Naive B cell (primary cell): Measurements from ENCODE around the gene MICAL3. TPM values are rescaled to one million over a fixed set of nuclear protein-coding genes. Genes with fewer than 3 reads are reported as not detected.
A peak's percentile ranks its signal among the peaks of the same experiment; 100 is the strongest.
"Not testable (repeated sequence)": the region's sequence is repeated elsewhere in the genome, so short reads cannot be mapped to it uniquely, and the experiment has no call there.

Experiments used
- ATAC-seq, 2 donors: fragments of 150-1000 bp; cut with Tn5 transposase; 2 replicates each; pipeline ENCODE4 v1.10.0; 2021; ENCODE audit warnings: low read depth in 2 of 2, mild to moderate bottlenecking in 2 of 2, moderate library complexity in 2 of 2
- DNase-seq: peaks from one replicate; pipeline ENCODE4 v3.0.0; 2022
- H3K27ac Mint-ChIP-seq, 6 donors: one replicate each; pipeline ENCODE4 v1.8.0; 2020 to 2022; ENCODE audit warnings: mild to moderate bottlenecking in 6 of 6, mixed read lengths in 6 of 6, moderate library complexity in 5 of 6, inconsistent platforms in 2 of 6
- H3K27me3 Mint-ChIP-seq, 3 donors: one replicate each; pipeline ENCODE4 v1.8.0; 2021 to 2022; ENCODE audit warnings: mixed read lengths in 3 of 3, mild to moderate bottlenecking in 1 of 3
- H3K36me3 Mint-ChIP-seq, 2 donors: one replicate each; pipeline ENCODE4 v1.8.0; 2020 to 2022; ENCODE audit warnings: mixed read lengths in 2 of 2, inconsistent platforms in 1 of 2, mild to moderate bottlenecking in 1 of 2
- H3K4me1 Mint-ChIP-seq, 3 donors: one replicate each; pipeline ENCODE4 v1.8.0; 2020 to 2022; ENCODE audit warnings: mixed read lengths in 3 of 3, inconsistent platforms in 1 of 3, mild to moderate bottlenecking in 1 of 3, moderate library complexity in 1 of 3
- H3K4me3 Mint-ChIP-seq, 8 donors: one replicate each; pipeline ENCODE4 v1.8.0; 2020 to 2022; ENCODE audit warnings: mild to moderate bottlenecking in 8 of 8, mixed read lengths in 8 of 8, moderate library complexity in 8 of 8, inconsistent platforms in 2 of 8
- H3K9me3 Mint-ChIP-seq, 7 donors: one replicate each; pipeline ENCODE4 v1.8.0; 2020 to 2022; ENCODE audit warnings: mixed read lengths in 7 of 7, mild to moderate bottlenecking in 5 of 7, inconsistent platforms in 2 of 7, moderate library complexity in 1 of 7
- polyA plus RNA-seq, 6 donors: library from polyadenylated mRNA; unstranded; fragments of 300-500 nt; fragmentation: Illumina TruSeq; gene quantifications; one replicate each; pipeline ENCODE4 v1.2.3, GENCODE V29; 2021; ENCODE audit warnings: low read depth in 6 of 6

The MICAL3 gene
- polyA plus RNA-seq, 6 donors from 2014 or later, result 10.9 to 28.0 (median 15.6) TPM

- Mint-ChIP-seq H3K4me1 (peaks cover 25 to 57% (median 38%) of the 10 kb centered on the region in 3 donors), H3K27me3 (no peaks in the 10 kb centered on the region), H3K27ac (peak overlapping the region in 5 of 6 donors; percentile 41 to 90 (median 78)), H3K4me3 (no peak overlapping the region), H3K36me3 (no peaks in the 10 kb centered on the region), H3K9me3 (no peaks in the 10 kb centered on the region)
- no peak for ATAC-seq
- no peak for DNase-seq
Measured at GRCh38 chr22:18013947-18014346, 10.4 kb downstream of the MICAL3 start.

GRCh38 chr22:18013436-18013835 lies 10.9 kb downstream of the MICAL3 start:
- H3K4me3 Mint-ChIP-seq, result no peak overlapping the region
- H3K4me1 Mint-ChIP-seq, result peaks cover 22 to 59% (median 36%) of the 10 kb centered on the region in 3 donors
- no peaks in the 10 kb centered on the region for H3K9me3 Mint-ChIP-seq
- peak overlapping the region in 5 of 6 donors; percentile 41 to 90 (median 78) for H3K27ac Mint-ChIP-seq
- H3K27me3 Mint-ChIP-seq, result no peaks in the 10 kb centered on the region
- ATAC-seq, result no peak
- no peaks in the 10 kb centered on the region for H3K36me3 Mint-ChIP-seq
- DNase-seq, result no peak

- Mint-ChIP-seq H3K36me3 (no peaks in the 10 kb centered on the region), H3K9me3 (no peaks in the 10 kb centered on the region), H3K4me1 (peaks cover 22 to 67% (median 41%) of the 10 kb centered on the region in 3 donors), H3K4me3 (no peak overlapping the region), H3K27me3 (no peaks in the 10 kb centered on the region), H3K27ac (peak overlapping the region in 4 of 6 donors; percentile 58 to 74 (median 64))
- no peak for ATAC-seq
- no peak for DNase-seq
Measured at GRCh38 chr22:18012531-18012930, 11.8 kb downstream of the MICAL3 start.

- no peaks in the 10 kb centered on the region for H3K9me3 Mint-ChIP-seq
- no peaks in the 10 kb centered on the region for H3K27me3 Mint-ChIP-seq
- H3K4me3 Mint-ChIP-seq, result peak overlapping the region; percentile 20 to 86 (median 72)
- ATAC-seq (no peak), DNase-seq (no peak)
- peak overlapping the region; percentile 88 to 98 (median 97) for H3K27ac Mint-ChIP-seq
- H3K36me3 Mint-ChIP-seq, result no peaks in the 10 kb centered on the region
- peaks cover 34 to 81% (median 52%) of the 10 kb centered on the region in 3 donors for H3K4me1 Mint-ChIP-seq
Measured at GRCh38 chr22:18010266-18010665, 14.1 kb downstream of the MICAL3 start.

- H3K36me3 Mint-ChIP-seq, result no peaks in the 10 kb centered on the region
- H3K27me3 Mint-ChIP-seq, result no peaks in the 10 kb centered on the region
- no peaks in the 10 kb centered on the region for H3K9me3 Mint-ChIP-seq
- peaks cover 45 to 80% (median 56%) of the 10 kb centered on the region in 3 donors for H3K4me1 Mint-ChIP-seq
- peak overlapping the region in 4 of 8 donors; percentile 36 to 77 (median 59) for H3K4me3 Mint-ChIP-seq
- ATAC-seq (no peak), DNase-seq (no peak)
- H3K27ac Mint-ChIP-seq, result peak overlapping the region; percentile 41 to 90 (median 84)
Measured at GRCh38 chr22:18008136-18008535, 16.2 kb downstream of the MICAL3 start.

- Mint-ChIP-seq H3K4me1 (peaks cover 46 to 78% (median 61%) of the 10 kb centered on the region in 3 donors), H3K27me3 (no peaks in the 10 kb centered on the region), H3K9me3 (no peaks in the 10 kb centered on the region), H3K36me3 (no peaks in the 10 kb centered on the region), H3K4me3 (peak overlapping the region; percentile 55 to 89 (median 80)), H3K27ac (peak overlapping the region; percentile 84 to 99 (median 96))
- DNase-seq (peak; percentile 77), ATAC-seq (peak; percentile 58 to 63)
Measured at GRCh38 chr22:18005201-18005926, 19.0 kb downstream of the MICAL3 start.

- not testable (repeated sequence) for H3K9me3 Mint-ChIP-seq, DNase-seq, H3K27me3 Mint-ChIP-seq, ATAC-seq, H3K36me3 Mint-ChIP-seq
- Mint-ChIP-seq H3K4me1 (peaks cover 68 to 86% (median 85%) of the 10 kb centered on the region in 3 donors), H3K27ac (peak overlapping the region; percentile 97 to 100 (median 99)), H3K4me3 (peak overlapping the region; percentile 89 to 100 (median 100))
Measured at GRCh38 chr22:18001894-18002315, 22.5 kb downstream of the MICAL3 start.

- Mint-ChIP-seq H3K27ac (peak overlapping the region; percentile 97 to 100 (median 99)), H3K4me1 (peaks cover 67 to 89% (median 86%) of the 10 kb centered on the region in 3 donors), H3K36me3 (no peaks in the 10 kb centered on the region), H3K27me3 (no peaks in the 10 kb centered on the region), H3K4me3 (peak overlapping the region; percentile 89 to 100 (median 100)), H3K9me3 (no peaks in the 10 kb centered on the region)
- DNase-seq (peak; percentile 83), ATAC-seq (peak; percentile 32 to 44)
Measured at GRCh38 chr22:18001040-18001893, 23.1 kb downstream of the MICAL3 start.

- Mint-ChIP-seq H3K27ac (peak overlapping the region; percentile 86 to 99 (median 96)), H3K9me3 (no peaks in the 10 kb centered on the region), H3K4me3 (peak overlapping the region; percentile 89 to 95 (median 92)), H3K36me3 (no peaks in the 10 kb centered on the region), H3K27me3 (no peaks in the 10 kb centered on the region), H3K4me1 (peaks cover 59 to 86% (median 86%) of the 10 kb centered on the region in 3 donors)
- peak; percentile 22 to 35 for ATAC-seq
- peak; percentile 61 for DNase-seq
Measured at GRCh38 chr22:18000441-18001039, 23.8 kb downstream of the MICAL3 start.

- Mint-ChIP-seq H3K4me3 (peak overlapping the region; percentile 89 to 95 (median 92)), H3K36me3 (no peaks in the 10 kb centered on the region), H3K27me3 (no peaks in the 10 kb centered on the region), H3K4me1 (peaks cover 58 to 87% (median 86%) of the 10 kb centered on the region in 3 donors), H3K9me3 (no peaks in the 10 kb centered on the region), H3K27ac (peak overlapping the region; percentile 86 to 99 (median 96))
- DNase-seq (no peak), ATAC-seq (no peak)
Measured at GRCh38 chr22:17999851-18000250, 24.5 kb downstream of the MICAL3 start.

GRCh38 chr22:17998913-17999312 lies 25.4 kb downstream of the MICAL3 start:
- Mint-ChIP-seq H3K4me1 (peaks cover 60 to 89% (median 86%) of the 10 kb centered on the region in 3 donors), H3K36me3 (no peaks in the 10 kb centered on the region), H3K9me3 (no peaks in the 10 kb centered on the region), H3K4me3 (peak overlapping the region; percentile 89 to 95 (median 92)), H3K27me3 (no peaks in the 10 kb centered on the region), H3K27ac (peak overlapping the region in 5 of 6 donors; percentile 86 to 99 (median 97))
- DNase-seq, result no peak
- ATAC-seq, result no peak

- Mint-ChIP-seq H3K27me3 (no peaks in the 10 kb centered on the region), H3K4me1 (peaks cover 59 to 89% (median 85%) of the 10 kb centered on the region in 3 donors), H3K9me3 (no peaks in the 10 kb centered on the region), H3K36me3 (no peaks in the 10 kb centered on the region), H3K27ac (peak overlapping the region; percentile 97 to 99 (median 98)), H3K4me3 (peak overlapping the region; percentile 66 to 95 (median 88))
- no peak for ATAC-seq
- no peak for DNase-seq
Measured at GRCh38 chr22:17997456-17997855, 26.9 kb downstream of the MICAL3 start.

- not testable (repeated sequence) for ATAC-seq, H3K36me3 Mint-ChIP-seq, H3K27me3 Mint-ChIP-seq, DNase-seq, H3K9me3 Mint-ChIP-seq
- H3K27ac Mint-ChIP-seq, result peak overlapping the region; percentile 97 to 99 (median 98)
- peaks cover 65 to 99% (median 92%) of the 10 kb centered on the region in 3 donors for H3K4me1 Mint-ChIP-seq
- H3K4me3 Mint-ChIP-seq, result peak overlapping the region; percentile 72 to 95 (median 87)
Measured at GRCh38 chr22:17995256-17995655, 29.1 kb downstream of the MICAL3 start.
